Naive B cell (primary cell): ENCODE measurements around the gene DUSP22. TPM values are rescaled to one million over a fixed set of nuclear protein-coding genes. Genes with fewer than 3 reads are reported as not detected.

ENCODE experiments used
- ATAC-seq, 2 donors: fragments of 150-1000 bp; cut with Tn5 transposase; 2 replicates each; pipeline ENCODE4 v1.10.0; 2021; ENCODE audit warnings: low read depth in 2 of 2, mild to moderate bottlenecking in 2 of 2, moderate library complexity in 2 of 2
- DNase-seq: peaks from one replicate; pipeline ENCODE4 v3.0.0; 2022
- H3K27ac Mint-ChIP-seq, 6 donors: one replicate each; pipeline ENCODE4 v1.8.0; 2020 to 2022; ENCODE audit warnings: mild to moderate bottlenecking in 6 of 6, mixed read lengths in 6 of 6, moderate library complexity in 5 of 6, inconsistent platforms in 2 of 6
- H3K27me3 Mint-ChIP-seq, 3 donors: one replicate each; pipeline ENCODE4 v1.8.0; 2021 to 2022; ENCODE audit warnings: mixed read lengths in 3 of 3, mild to moderate bottlenecking in 1 of 3
- H3K36me3 Mint-ChIP-seq, 2 donors: one replicate each; pipeline ENCODE4 v1.8.0; 2020 to 2022; ENCODE audit warnings: mixed read lengths in 2 of 2, inconsistent platforms in 1 of 2, mild to moderate bottlenecking in 1 of 2
- H3K4me1 Mint-ChIP-seq, 3 donors: one replicate each; pipeline ENCODE4 v1.8.0; 2020 to 2022; ENCODE audit warnings: mixed read lengths in 3 of 3, inconsistent platforms in 1 of 3, mild to moderate bottlenecking in 1 of 3, moderate library complexity in 1 of 3
- H3K4me3 Mint-ChIP-seq, 8 donors: one replicate each; pipeline ENCODE4 v1.8.0; 2020 to 2022; ENCODE audit warnings: mild to moderate bottlenecking in 8 of 8, mixed read lengths in 8 of 8, moderate library complexity in 8 of 8, inconsistent platforms in 2 of 8
- H3K9me3 Mint-ChIP-seq, 7 donors: one replicate each; pipeline ENCODE4 v1.8.0; 2020 to 2022; ENCODE audit warnings: mixed read lengths in 7 of 7, mild to moderate bottlenecking in 5 of 7, inconsistent platforms in 2 of 7, moderate library complexity in 1 of 7
- polyA plus RNA-seq, 6 donors: library from polyadenylated mRNA; unstranded; fragments of 300-500 nt; fragmentation: Illumina TruSeq; gene quantifications; one replicate each; pipeline ENCODE4 v1.2.3, GENCODE V29; 2021; ENCODE audit warnings: low read depth in 6 of 6

DUSP22 gene
- polyA plus RNA-seq, 6 donors from 2014 or later, result 89.6 to 177 (median 134) TPM

DNA sequence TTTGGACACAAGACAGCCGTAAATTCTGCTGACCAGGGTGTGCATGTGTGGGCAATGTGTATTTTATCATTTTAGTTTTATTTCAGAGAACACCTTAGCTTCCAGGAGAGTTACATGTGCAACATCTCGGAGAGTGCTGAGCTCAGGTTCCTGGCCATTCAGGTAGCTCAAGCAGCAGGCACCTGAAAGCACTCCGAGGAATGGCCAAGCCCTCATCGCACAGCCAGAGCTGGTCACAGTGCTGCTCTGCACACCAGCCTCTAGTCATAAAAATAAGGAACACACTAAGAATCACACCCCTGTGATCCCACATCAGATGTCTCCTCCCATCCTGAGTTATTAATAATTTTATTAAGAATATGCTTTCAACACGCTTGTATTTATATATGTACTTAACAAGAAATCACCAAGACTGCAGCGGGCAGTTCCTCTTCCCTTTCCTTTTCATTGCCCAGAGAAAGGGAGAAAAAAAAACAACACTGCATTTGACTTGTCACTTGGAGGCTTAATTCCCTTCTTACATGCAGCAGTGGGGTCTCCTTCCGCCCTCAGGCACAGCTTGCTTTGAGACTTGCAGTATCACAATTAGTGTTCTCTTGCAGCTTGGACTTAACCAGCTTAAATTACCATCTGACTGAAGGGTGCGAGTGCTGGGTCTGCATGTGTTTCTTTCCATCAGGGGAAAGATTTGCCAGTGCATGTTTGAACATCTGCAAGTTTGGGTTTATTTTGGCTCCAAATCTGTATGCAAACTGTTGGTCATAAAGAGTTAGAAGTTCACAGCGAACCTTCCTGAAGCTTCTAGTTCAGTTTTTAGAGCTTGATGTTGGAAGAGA, 63.3 kb downstream of the DUSP22 start:
- H3K4me3 Mint-ChIP-seq, result peak overlapping the region in 5 of 8 donors; percentile 1 to 37 (median 11)
- H3K4me1 Mint-ChIP-seq, result peaks cover 42 to 89% (median 50%) of the 10 kb centered on the region in 3 donors
- H3K9me3 Mint-ChIP-seq, result peaks cover 0 to 4% (median 0%) of the 10 kb centered on the region in 7 donors
- peaks cover 0 to 13% of the 10 kb centered on the region in 2 donors for H3K36me3 Mint-ChIP-seq
- no peak for ATAC-seq
- H3K27me3 Mint-ChIP-seq, result no peaks in the 10 kb centered on the region
- peak overlapping the region; percentile 1 to 97 (median 68) for H3K27ac Mint-ChIP-seq
- DNase-seq, result no peak

DNA sequence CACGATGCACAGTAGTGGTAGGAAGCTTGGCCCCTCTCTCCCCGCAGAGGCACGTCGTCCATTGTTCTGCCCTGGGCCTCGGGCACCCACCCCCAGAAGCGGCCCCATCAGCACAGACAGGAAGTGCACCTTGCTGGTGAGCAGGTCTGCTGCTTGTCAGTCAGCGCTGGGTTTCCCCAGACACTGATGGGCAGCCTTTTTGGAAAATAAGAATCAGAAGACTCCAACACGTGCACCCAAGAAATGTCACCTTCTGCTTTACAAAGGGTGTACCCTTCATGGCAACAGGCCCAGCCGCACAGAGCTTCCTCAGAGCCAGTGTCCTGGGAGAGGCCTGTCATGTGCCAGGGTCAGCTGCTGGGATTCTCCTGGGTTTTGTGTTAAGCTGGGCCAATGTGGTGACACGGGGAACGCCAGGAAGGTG, 64.6 kb downstream of the DUSP22 start:
- Mint-ChIP-seq H3K9me3 (peaks cover 0 to 4% (median 0%) of the 10 kb centered on the region in 7 donors), H3K4me3 (peak overlapping the region in 7 of 8 donors; percentile 60 to 90 (median 83)), H3K4me1 (peaks cover 53 to 94% (median 62%) of the 10 kb centered on the region in 3 donors), H3K27ac (peak overlapping the region; percentile 95 to 98 (median 96)), H3K36me3 (peaks cover 0 to 1% of the 10 kb centered on the region in 2 donors), H3K27me3 (no peaks in the 10 kb centered on the region)
- ATAC-seq (peak; percentile 84 to 88), DNase-seq (peak; percentile 65)

DNA sequence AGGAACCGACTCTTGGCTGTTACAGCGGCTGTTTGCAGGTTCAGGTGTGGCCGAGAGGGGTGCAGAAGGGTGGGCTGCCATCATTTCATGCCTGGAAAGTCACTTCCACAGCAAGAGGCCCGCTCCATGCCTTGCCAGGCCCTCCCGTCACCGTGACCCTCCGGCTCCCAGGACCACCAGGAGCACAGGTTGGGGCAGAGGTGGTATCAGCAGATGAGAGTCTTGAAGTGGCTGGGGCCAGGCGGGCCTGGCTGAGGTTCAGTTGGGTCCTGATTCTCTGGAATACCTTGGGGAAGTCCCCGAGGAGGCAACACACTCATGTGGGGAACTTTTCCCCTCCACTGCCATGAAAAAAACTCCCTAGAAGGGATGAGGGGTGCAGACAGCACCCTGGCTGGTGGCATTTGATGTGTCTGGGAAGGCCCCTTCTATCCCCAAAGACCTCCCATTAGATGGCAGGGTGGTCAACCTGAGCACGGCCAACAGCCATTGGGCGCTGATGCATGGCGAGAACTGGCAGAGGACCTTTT, 65.0 kb downstream of the DUSP22 start:
- Mint-ChIP-seq H3K9me3 (peaks cover 0 to 4% (median 0%) of the 10 kb centered on the region in 7 donors), H3K36me3 (no peaks in the 10 kb centered on the region), H3K4me3 (peak overlapping the region in 6 of 8 donors; percentile 60 to 90 (median 80)), H3K4me1 (peaks cover 53 to 92% (median 64%) of the 10 kb centered on the region in 3 donors), H3K27me3 (no peaks in the 10 kb centered on the region), H3K27ac (peak overlapping the region; percentile 95 to 98 (median 96))
- no peak for DNase-seq
- no peak for ATAC-seq

DNA sequence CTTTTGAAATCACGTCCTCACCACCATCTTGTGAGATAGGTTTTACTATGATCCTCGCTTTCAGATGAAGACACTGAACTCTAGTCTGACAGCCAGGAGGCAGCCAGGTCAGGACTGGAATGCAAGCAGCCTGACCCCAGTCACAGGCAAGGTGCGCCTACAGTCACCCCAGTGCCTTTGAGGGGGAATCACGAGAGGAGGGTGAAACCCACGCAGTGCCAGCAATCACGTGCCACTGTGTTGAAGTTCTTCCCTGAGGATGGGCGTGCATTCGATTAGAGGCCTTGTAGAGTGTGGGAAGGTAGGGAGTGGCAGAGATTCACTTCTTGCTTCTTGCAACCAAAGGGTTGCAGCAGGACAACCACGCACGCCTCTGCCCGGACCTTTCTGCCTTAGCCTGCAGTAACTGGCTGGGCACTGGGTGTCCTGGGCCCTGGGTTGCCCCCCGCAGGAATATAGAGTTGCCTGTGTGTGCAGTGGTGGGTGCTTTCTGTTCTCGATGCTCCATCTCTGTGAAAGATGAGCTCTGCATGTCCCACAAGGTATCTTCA, 65.6 kb downstream of the DUSP22 start:
- Mint-ChIP-seq H3K27ac (peak overlapping the region; percentile 70 to 98 (median 95)), H3K9me3 (peaks cover 0 to 4% (median 0%) of the 10 kb centered on the region in 7 donors), H3K36me3 (no peaks in the 10 kb centered on the region), H3K4me1 (peaks cover 50 to 95% (median 69%) of the 10 kb centered on the region in 3 donors), H3K4me3 (peak overlapping the region in 6 of 8 donors; percentile 60 to 85 (median 80)), H3K27me3 (no peaks in the 10 kb centered on the region)
- no peak for DNase-seq
- no peak for ATAC-seq

DNA sequence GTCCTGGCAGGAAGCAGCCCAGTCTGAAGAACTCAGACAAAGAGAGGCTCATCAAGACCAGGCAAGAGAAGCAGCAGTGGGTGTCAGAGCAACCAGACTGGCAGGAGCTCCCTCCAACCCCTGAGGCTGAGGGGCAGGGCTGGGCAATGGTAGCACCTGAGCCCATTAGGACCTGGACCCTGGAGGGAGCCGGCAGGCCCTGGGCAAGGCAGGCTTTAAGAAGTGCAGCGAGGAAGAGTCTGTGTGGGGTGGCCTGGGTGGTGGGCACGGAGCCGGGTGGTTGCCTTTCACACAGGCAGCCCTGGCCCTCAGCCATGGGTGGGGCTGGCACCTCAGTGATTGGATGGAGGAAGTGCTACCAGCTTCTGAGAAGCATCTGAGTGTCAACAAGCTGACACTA, 66.1 kb downstream of the DUSP22 start:
- Mint-ChIP-seq H3K27me3 (no peaks in the 10 kb centered on the region), H3K9me3 (peaks cover 0 to 4% (median 0%) of the 10 kb centered on the region in 7 donors), H3K4me1 (peaks cover 47 to 93% (median 69%) of the 10 kb centered on the region in 3 donors), H3K36me3 (no peaks in the 10 kb centered on the region), H3K27ac (peak overlapping the region; percentile 70 to 98 (median 93)), H3K4me3 (peak overlapping the region in 7 of 8 donors; percentile 60 to 85 (median 78))
- DNase-seq (peak; percentile 56), ATAC-seq (peak; percentile 61 to 74)

DNA sequence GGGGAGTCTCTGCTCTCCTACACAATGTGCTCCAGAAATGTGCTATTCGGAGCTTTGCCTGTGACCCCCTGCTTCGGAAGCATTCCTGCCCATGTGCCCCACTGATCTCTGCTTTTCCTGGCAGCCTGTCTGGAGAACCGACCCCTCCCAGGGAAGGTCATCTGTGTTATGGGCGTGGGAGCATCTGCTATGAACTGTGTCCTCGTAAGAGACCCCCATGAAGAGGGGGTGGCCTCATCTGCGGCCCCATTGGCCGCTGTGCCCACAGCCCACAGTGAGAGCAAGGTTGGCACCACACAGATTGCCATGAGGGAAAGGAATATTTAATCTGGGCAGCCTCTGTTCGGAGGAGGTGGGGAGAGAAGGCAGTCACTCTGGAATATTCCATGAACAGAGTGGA, 66.6 kb downstream of the DUSP22 start:
- ATAC-seq (no peak), DNase-seq (no peak)
- Mint-ChIP-seq H3K27ac (peak overlapping the region; percentile 70 to 98 (median 89)), H3K4me1 (peaks cover 46 to 94% (median 67%) of the 10 kb centered on the region in 3 donors), H3K9me3 (peaks cover 0 to 4% (median under 1%) of the 10 kb centered on the region in 7 donors), H3K4me3 (peak overlapping the region in 6 of 8 donors; percentile 60 to 85 (median 80)), H3K27me3 (no peaks in the 10 kb centered on the region), H3K36me3 (peaks cover 0 to under 1% of the 10 kb centered on the region in 2 donors)

DNA sequence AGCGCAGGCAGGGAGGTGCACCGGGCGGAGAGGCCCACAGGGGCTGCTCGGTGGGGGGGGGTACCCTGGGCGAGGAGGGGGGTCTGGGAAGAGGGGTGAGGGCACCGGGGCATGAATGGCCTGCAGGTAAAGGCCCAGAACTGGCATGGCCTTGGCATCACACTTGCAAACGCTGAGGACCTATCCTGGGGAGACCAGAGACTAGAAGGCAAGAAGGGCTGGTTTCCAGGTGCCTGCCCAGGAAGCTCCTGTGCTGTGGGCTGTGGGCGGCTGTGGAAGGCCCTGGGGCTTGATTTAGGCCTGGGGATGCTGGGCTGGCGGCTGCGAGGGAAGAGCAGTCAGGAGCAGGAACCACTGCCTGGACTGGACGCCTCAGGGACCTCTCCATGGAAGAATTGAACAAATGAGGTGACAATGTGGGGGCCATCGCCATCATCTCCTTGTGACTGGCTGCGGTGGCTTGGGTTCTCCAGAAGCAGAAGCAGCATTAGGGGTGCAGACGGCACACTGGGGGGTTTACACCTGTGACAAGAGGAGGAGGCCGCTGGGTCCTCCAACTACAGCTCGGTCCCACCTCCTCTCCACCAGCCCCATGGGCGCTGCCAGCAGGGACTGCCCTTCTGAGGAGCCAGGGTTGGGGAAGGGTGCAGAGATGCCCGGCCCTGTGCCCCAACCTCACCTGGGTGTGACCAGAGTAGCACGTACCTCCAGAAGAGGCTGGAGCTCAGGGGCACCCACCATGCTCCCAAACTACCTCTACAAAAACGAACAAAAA, 67.2 kb downstream of the DUSP22 start:
- no peak for ATAC-seq
- H3K36me3 Mint-ChIP-seq, result peaks cover 0 to 7% of the 10 kb centered on the region in 2 donors
- H3K9me3 Mint-ChIP-seq, result peaks cover 0 to 7% (median 4%) of the 10 kb centered on the region in 7 donors
- peak overlapping the region in 4 of 8 donors; percentile 52 to 85 (median 84) for H3K4me3 Mint-ChIP-seq
- H3K4me1 Mint-ChIP-seq, result peaks cover 46 to 94% (median 69%) of the 10 kb centered on the region in 3 donors
- H3K27me3 Mint-ChIP-seq, result no peaks in the 10 kb centered on the region
- DNase-seq, result no peak
- H3K27ac Mint-ChIP-seq, result peak overlapping the region in 5 of 6 donors; percentile 75 to 95 (median 83)

DNA sequence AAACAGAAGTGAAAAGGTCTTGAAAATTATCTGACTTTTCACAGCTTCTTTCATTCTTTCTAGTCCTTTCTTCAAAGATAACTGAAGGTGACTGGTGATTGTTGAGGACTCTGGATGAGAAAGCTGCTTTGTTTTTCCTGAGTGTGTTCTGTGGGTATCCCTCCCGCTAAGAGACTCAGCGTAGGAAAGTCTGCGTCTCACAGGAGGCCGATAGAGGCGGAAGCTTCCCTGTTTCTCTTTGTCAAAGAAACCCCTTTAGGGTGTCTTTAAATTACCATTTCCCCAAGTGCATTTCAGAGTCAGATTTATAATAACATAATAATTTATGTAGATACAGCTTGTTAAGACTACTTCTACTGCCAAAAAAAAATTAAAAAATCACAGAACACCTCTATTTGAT, 68.1 kb downstream of the DUSP22 start:
- ATAC-seq (no peak), DNase-seq (no peak)
- Mint-ChIP-seq H3K9me3 (peaks cover 0 to 8% (median 4%) of the 10 kb centered on the region in 7 donors), H3K36me3 (peaks cover 0 to 7% of the 10 kb centered on the region in 2 donors), H3K27me3 (no peaks in the 10 kb centered on the region), H3K4me3 (peak overlapping the region in 5 of 8 donors; percentile 35 to 64 (median 48)), H3K4me1 (peaks cover 42 to 94% (median 78%) of the 10 kb centered on the region in 3 donors), H3K27ac (peak overlapping the region; percentile 11 to 94 (median 80))

DNA sequence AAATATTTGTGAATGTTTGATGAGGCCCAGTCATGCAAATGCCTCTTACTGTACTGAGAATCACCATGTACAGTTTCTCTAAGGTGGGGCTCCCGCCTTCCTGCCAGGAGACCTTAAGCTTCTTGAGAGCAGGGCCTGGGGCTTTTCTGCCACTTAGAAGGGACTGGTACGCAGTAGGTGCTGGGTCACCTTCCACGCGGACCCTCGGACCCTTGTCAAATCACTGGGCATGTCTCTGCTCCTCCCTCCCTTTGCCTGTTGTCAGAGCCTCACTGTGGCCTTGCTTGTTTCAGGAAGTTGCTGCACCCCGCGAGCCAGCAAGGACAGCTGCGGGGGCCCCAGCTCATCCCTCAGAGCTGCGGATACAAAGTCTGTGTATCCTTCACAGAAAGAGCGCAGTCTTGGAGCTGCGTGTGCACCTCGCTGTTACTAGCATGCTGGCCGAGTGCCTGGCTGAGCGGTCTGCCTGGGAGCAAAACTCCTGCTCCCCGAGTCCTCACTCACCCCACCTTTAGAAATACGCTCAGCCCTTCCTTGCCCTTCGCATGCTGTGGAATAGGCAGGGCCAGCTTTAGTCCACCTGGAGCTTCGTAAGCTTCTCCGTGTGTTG, 68.6 kb downstream of the DUSP22 start:
- Mint-ChIP-seq H3K27ac (peak overlapping the region in 5 of 6 donors; percentile 11 to 94 (median 82)), H3K36me3 (peaks cover 0 to 7% of the 10 kb centered on the region in 2 donors), H3K4me1 (peaks cover 44 to 94% (median 80%) of the 10 kb centered on the region in 3 donors), H3K4me3 (peak overlapping the region in 3 of 8 donors; percentile 23 to 43 (median 41)), H3K27me3 (no peaks in the 10 kb centered on the region), H3K9me3 (peaks cover 0 to 8% (median 4%) of the 10 kb centered on the region in 7 donors)
- no peak for DNase-seq
- no peak for ATAC-seq

DNA sequence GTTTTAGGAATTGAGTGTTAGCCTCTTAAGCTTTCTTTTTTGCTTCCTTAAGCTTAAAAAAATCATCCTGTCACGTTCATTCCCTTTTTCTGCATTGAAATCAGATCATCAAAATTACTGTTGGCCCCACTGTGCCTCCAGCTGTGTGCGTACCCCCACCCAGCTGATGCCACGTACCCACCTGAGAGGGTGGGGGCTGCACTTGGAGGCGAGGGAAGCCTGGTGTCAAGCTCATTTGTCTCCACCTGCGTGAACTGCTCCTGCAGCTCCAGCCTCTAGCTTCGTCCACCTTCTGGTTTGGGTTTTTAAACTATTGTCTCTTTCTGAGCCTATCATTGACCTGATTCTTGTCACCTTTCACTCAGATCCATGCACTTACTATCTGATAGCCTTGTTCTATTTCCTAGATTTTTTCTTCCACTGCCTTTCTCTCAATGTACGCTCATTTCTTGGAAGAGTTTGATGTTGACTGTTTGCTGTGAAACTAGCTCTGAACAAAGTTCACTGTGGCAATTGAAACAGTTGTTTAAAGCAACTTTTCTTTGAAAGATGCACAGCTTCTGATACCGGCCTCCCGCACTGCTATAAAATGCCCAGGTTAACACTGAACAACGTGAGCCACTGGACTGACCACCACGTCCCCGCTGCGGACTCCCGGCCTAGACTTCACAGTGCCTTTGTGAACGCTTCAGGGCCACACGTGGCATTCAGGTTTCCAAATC, 69.3 kb downstream of the DUSP22 start:
- Mint-ChIP-seq H3K27ac (peak overlapping the region in 4 of 6 donors; percentile 3 to 94 (median 81)), H3K36me3 (peaks cover 0 to 7% of the 10 kb centered on the region in 2 donors), H3K4me3 (peak overlapping the region in 1 of 8 donors; percentile 43), H3K27me3 (no peaks in the 10 kb centered on the region), H3K9me3 (peaks cover 0 to 8% (median 4%) of the 10 kb centered on the region in 7 donors), H3K4me1 (peaks cover 41 to 94% (median 81%) of the 10 kb centered on the region in 3 donors)
- DNase-seq, result no peak
- ATAC-seq, result no peak

DNA sequence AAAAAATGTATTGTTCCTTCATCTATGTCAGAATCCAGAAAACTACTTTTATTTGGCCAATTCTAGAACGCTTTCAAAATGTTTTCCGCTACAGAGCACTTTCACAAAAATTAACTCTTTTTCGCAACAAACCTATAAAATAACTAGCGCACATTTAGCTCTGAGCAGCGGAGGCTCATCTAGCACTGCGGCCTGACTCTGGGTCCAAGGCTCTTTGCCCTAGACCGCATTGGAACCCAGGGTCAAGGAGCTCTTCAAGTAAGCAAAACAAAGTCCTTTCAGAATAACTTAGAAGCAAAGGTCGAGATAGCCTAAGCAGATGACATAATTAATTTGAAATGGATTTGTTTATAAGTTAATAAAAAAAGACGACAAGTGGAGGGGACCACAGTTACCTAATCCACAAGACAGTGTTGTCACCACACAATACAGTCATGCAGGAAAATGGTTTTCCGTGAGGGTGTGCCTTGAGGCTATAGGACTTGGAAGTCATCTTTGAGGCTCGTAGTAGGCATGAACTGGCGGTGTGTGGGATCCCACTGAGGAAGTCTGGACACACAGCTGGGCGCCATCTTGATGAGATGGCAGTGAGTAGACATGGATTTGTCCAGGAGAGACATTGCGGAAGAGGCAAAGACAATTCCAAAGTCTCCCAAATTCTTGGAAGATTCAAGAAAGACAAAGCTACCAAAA, 70.1 kb downstream of the DUSP22 start:
- Mint-ChIP-seq H3K27me3 (no peaks in the 10 kb centered on the region), H3K4me1 (peaks cover 35 to 91% (median 81%) of the 10 kb centered on the region in 3 donors), H3K4me3 (no peak overlapping the region), H3K27ac (peak overlapping the region in 2 of 6 donors; percentile 11 to 29), H3K36me3 (peaks cover 0 to 7% of the 10 kb centered on the region in 2 donors), H3K9me3 (peaks cover 0 to 8% (median 4%) of the 10 kb centered on the region in 7 donors)
- ATAC-seq, result no peak
- DNase-seq, result no peak
